GM18909 (cell line): ENCODE measurements around the gene SLX9.

Experiments used
- ATAC-seq: cut with Tn5 transposase; IDR thresholded peaks from one replicate; pipeline ENCODE4 v1.9.1; 2021; ENCODE audit warnings: mild to moderate bottlenecking; ENCODE audit not compliant: unreplicated experiment, poor library complexity

Gene SLX9

DNA sequence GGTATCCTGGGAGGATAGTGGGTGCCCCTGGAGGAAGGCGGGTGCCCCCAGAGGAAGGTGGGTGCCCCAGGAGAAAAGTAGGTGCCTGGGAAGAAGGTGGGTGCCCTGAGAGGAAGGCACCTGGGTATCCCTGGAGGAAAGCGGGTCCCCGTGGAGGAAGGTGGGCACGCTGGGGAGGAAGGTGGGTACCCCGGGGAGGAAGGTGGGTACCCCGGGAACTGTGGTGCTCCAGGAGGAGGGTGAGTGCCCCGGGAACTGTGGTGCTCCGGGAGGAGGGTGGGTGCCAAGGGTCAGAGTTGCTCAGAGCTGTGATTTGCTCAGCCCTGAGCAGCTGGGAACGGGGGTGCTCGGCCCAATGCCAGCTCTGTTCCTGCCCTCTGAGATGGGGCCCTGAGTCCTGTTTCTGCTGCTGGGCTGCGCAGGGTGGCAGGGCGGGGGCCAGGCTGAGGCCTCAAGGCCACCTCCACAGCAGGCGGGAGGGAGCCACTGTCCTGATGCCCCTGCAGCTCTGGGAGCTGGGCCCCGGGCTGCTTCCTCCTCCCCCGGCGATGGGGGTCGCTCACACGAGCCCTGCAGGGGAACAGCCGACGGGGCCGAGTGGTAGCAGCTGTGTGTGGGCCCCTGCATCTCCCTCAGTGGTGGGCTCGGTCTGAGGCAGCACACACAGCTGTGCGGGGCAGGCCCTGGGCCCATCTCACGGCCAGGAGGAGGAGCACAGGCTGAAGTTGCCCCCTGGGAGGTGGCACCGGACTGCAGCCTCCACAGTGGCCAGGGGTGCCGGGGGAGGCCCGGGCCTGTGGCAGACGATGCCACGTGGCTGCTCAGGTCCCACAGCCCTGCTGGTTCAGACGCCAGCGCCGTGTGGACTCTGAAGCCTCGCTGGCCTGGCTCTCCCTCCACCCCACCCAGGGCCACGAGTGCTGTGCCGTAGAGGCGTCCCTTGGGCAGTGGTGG is 57.4 kb downstream of the SLX9 start:
- ATAC-seq = no peak

DNA sequence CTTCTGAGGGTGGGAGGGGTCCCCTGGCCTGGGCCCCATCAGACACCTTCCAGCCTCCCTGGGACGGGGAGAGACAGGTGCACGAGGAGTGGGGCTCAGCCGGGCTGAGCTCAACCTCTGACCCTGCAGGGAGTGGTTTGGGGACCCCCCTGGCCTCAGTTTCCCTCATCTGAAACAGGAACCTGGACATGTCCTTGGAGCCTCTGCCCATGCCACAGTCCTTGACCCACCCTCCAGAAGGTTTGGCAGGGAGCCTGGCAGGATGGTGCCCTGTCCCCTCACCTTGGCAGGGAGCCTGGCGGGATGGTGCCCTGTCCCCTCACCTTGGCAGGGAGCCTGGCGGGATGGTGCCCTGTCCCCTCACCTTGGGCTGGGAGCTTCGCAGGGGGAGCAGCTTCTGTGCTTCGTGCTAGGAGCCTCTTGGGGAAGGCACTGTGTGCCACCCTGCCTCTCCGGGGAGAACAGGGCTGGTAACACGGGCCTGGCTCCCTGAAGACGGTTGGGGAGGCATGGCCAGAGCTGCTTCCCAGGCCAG is 58.3 kb downstream of the SLX9 start:
- no peak for ATAC-seq

DNA sequence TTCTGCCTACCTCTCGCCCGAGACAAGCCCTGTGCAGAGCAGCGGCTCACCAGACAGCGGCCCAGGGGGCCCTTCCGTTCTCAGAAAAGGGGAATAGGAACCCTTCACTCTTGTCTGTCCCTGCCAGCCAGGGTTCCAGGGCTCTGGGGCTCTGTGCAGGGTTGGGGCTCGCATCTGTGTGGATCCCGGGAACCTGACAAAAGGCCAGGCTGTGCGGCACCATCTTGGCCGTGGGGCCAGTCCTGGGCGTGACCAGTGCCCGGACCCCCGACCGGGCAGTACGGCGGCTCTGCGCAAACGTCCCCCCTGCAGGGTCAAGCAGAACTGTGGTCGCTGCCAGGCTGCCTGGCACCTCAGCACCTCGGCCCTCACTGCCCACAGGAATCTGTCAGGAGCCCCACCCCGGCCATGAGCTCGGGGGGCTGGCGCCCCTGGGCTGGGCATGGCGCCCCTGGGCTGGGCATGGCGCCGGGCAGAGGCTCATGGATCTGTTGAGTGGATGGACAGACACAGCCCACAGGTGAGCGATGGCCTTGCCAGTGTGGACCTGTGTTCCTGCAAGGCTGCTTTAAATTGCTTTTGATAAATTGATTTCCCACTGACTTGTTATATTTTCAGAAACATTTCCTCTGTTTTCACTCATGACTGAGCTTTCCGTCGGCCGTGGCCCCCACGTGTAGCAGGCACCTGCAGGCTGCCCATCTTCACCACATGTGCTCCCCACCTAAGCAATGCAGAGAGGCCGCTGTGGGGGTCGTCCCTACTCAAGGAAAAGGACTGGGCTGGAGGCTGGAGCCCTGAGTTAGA is 59.0 kb downstream of the SLX9 start:
- no peak for ATAC-seq

DNA sequence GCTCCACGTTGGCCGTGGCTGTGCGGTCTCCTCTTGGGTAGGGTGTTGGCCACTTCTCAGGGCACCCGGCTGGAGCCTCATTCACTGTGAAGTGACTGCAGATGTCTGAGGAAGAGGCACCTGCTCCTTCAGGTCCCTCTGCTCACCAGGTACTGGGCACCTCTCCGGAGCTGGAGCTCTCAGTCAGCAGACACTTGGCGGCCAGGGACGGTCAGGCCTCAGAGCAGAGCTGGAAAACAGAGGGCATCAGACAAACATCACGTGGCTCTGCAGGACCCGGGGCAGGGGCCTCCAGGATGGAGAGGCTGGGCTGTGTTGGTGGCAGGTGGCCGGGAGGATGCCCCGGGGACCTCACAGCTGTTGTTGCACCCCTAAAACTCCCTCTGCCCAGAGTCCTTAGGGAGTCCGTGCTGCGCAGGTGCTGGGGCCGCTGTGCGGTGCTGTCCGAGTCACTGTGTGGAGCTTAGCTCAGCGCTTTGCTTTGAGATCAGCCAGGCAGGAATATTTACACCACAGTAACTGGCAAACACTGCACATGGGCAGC is 59.7 kb downstream of the SLX9 start:
- ATAC-seq = no peak

DNA sequence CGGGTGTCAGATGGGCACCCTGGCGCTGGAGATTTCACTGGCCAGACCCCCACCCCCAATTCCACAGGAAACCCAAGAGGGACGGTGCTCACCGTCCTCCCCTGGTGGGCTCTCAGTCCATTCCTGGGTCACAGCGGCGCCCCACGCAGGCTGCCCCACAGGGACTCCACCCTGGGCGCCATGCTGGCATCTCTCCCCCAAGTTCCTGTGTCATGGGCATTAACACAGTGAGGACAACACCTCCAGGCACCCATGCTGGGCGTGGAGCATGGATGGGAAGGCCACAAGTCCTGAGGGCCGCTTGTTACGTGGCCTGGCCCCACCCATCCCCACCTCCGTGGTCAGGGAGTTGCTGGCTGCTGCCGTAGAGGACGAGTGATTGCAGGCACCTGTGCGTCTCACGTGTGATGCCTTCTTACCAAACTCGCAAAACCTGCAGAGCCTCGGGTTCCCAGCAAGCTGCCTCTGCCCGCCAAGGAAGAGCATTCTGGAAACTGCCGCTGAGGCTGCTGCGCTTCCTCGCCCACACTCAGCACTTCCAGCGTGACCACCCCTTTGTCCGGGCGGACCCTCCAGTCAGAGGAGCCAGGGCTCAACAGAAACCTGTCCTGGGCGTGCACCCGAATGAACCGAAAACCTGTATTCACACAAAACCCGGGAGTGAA is 60.3 kb downstream of the SLX9 start:
- ATAC-seq = no peak

DNA sequence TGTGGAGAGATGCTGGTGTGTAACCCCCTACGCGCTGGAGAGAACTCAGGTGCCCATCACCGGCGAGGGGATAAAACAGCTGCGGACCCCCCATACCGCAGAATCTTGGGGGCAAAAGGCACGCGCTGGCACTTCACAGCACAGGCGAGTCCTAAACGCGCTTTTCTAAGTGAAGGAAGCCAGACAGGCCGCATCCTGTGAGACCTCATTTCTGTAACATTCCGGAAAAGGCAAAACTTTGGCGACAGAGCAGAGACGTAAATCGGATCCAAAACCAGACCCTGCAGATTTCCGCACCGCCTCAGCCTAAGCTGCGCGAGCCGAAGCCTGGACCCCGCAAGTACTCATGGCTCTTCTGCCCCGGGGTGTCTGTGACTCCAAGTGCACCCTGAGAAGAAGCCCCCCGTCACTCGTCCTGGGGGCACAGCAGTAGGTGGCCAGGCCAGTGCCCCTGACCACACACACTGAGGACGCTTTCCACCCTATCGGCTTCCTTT is 60.9 kb downstream of the SLX9 start:
- no peak for ATAC-seq

DNA sequence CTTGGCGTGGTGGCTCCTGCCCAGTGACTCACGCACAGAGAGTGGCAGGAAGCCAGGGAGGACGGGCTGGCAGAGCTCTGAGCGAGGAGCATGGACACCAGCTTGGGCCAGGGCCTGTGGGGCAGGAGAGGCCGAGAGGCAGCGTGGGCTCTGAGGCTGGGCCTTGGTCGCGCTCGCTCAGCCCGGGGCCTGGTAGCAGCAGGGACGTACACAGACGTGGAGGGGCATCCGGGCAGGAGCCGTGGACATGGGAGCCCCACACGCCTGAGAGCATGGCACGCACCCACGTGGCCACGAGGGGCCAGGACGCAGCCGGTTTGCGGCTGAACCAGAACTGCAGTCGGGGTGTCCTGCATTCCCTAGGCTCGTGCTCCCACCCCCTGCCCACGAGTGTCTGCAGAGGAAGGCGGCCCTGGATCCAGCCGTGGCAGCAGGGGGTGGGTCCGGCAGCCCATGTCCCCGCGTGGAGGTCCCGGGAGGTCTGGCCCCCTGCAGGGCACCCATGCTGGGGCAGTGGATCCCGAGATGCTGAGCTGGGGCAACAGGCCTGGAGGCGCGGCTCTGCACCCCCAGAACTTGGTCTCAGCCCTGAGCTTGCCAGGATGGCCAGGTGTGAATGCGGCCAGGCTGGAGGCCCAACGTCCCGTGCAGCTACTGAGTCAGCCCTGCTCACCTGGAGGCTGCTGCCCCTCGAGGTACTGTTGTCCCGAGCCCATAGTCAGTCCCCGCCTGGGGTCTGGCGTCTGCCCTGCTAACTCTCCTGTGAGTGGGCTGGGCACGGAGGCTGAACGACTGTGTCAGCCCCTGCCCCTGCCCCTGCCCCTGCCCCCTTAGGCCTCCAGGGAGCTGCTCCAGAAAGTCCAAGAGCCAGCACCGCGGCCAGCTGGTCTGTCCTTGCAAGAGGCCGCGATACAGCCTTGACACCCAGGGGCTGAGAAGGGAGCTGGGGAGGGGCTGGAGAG is 61.6 kb downstream of the SLX9 start:
- ATAC-seq = no peak

DNA sequence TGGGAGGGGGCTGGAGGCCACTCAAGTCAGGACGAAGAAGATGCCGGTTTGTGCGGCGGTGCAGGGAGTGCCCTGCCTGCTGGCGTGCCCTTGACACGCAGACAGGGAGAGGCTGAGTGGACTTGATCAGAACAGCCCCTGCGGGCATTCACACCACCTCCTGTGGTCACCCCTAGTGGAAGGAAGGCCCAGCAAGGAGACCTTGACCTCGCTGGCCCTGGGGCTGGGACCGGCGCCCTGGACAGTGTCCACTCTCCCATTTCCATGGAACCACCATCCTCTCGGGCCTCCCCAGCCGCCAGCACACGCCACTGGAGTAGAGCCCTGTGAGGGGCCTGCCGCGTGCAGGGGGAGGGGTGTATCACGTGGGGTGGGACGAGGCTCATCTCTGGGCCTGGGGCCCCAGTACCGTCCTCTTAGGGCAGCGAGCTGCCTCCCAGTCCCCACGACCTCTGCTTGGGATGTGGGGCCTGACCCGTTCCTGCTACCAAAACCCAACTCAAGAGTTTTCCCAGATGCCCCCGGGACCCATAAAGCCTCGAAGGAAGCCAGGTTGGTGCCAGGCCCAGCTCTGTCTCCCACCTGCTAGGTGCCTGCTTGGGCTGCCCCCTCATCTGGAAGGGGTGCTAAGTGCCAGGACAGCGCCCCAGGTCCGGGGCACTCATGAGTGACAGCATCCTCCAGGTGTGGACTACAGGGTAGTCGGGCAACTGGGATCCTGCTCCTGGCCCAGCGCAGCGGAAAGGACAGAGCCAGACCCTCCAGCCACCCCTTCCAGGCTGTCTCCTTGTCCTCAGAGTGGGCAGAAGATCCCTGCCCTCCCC is 62.8 kb downstream of the SLX9 start:
- no peak for ATAC-seq

DNA sequence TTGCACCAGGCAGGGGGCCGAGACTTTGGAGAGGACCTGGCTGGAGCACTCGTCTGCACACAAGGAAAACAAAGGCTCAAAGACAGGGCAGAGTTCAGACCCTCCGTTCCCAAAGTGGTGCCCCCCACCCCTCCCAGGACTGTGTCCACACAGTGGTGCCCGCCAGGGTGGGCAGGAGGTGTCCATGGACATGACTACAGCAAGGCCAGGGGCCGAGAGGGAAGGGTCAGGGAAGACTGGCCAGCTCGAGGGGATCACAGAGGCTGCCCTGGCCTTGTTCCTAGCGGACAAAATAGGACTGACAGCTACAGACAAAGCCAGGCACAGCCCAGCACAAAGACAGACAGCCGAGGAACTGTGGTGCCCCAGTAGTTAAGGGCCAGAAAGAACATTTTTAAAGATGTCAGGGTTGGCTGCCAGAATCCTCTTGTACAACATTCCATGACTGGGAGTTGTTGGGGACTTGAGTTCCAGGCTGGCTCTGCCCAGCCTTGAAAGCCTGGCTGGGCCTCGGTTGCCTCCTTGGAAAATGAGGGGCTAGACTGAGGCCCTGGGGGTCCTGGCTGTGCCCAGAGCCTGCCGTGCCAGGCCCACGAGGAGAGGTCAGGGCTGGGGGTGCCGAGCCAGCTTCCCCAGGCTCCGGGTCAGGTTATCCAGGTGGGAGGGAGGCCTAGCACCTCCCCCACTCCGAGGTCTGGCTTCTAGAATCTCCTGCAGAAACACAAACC is 63.7 kb downstream of the SLX9 start:
- no peak for ATAC-seq

DNA sequence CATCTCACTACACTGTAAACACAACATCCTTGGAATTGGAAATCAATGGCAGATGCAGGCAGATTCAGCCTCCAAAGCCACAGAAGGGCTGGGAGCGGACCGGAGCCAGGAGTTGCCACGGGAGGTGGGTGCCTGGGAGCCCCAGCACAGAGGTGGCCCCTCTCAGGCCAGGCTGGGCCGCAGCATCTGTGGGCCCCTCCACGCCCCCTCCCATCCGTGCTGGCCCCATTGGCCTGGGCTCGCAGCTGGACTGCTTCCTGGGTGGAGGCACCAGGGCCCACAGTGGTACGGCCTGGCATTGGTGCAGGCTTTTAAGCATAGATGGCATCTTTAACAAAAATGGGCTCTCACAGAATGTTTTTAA is 64.2 kb downstream of the SLX9 start:
- ATAC-seq = no peak

DNA sequence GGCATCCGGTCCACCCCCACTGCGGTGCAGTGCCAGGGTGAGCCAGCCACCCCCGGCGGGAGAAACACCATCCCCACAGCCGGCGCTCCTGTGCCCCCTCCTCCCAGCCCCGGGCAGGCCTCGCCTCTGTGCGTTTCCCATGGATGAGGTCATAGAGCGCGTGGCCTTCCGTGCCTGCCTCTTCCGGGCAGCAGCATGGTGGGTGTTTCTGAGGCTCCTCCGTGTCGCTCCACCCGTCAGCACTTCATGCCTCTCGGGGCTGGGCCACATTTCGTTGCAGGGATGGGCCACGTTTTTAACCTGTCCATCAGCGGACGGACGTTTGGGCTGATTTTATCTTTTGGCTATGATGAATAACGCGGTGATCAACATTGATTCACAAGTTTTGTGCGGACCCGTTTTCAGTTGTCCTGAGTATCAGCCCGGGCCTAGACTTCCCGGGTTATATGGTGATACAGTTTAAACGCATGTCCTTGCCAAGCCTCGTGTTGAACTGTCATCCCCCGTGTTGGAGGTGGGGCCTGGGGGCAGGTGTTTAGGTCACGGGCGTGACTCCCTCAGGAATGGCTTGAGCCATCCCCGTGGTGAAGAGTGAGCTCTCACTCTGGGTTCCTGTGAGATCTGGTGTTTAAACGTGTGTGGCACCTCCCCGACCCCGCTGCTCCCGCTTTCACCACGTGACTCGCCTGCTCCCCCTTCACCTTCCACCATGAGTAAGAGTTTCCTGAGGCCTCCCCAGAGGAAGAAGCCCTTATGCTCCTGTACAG is 64.8 kb downstream of the SLX9 start:
- no peak for ATAC-seq

DNA sequence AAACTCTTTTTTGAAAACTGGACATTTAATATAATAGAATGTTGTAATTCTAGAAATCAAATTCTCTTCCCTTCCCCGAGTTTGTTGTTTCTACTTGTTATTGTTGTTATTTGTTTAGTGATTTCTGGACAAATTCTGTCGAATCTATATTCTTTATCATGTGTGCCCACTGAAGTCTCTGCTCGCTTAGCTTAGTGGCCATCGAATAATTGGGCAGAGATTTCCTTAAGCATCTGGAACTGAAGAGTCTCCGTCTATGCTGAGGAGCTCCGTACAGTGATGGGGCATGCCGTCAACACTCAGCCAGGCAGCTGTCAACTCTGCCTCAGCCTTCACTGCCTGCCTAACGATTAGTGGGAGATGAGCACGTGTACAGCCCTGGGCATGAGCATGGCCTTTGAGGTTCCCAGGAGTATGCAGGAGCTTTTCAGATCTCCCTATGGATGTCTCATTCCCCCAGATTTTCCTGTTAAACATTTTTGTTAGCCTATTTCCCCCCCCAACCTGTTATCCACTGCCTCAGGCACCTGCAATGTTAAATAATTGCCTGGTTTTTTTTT is 66.8 kb downstream of the SLX9 start:
- no peak for ATAC-seq

DNA sequence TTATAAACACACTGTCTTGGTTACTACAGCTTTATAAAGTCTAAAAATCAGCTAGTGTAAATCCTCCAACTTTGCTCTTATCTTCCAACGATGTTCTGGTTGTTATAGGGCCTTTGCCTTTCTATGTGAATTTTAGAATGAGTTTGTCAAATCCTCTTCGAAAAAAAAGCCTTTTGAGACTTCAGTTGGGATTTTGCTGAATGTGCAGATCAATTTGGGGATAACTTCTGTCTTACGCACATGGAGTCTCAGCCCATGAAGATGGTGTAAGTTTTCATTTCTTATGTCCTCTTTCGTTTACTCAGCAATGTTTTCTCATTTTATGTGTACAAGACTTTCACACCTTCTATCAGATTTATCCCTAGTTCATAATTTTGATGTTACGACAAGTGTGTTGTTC is 69.8 kb downstream of the SLX9 start:
- ATAC-seq = no peak

DNA sequence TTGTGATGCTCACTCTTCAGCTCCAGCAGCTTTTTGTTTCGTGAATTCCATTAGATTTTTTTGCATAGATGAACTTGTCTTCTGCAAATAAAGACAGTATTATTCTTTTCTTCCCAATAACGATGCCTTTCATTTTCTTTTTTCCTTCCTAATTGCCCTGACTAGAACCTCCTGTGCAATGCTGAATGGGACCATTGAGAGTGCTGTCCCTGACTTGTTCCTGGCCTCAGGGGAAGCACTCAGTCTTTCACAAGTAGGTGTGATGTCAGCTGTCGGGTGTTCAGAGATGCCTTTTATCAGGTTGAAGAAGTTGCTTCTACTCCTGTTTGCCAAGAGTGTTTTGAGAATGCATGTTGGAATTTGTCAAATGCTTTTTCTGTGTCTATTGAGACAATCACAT is 70.3 kb downstream of the SLX9 start:
- no peak for ATAC-seq

DNA sequence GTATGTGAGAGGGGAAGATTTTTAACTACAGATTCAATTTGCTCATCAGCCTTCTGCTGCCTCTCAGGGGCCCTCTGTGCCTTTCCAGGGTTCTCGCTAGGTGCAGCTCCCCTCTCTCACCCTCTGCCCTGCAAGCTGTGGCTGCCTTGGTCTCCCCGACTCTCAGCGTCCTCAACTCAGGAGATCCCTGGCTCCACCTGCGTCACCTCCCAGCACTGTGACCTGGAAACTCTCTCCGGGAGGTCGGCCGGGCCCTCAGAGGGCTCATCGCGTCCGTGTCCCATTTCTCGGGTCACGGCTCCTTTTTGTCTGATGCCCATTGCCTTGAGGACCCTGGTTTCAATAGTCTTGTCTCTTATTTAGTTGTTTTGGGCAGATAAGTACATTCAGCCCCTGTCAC is 71.0 kb downstream of the SLX9 start:
- ATAC-seq = no peak

DNA sequence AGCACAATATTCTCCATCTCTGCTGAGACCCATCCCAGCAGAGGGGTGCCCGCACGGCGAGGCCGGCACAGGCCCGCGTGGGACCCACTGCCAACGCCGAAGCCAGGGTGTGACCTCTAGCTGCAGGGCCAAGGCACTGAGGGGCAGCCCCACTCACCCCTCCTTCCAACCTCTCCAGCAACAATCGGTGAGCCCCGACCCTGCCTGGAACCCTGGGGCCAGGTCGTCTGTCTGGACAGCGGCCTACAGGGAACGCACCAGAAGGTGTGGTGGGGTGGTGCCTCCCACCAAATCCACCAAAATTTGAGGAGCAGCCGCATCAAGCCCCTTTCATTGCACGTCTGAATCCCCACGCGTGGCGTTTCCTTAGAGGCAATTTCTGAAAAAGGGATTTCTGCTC is 71.6 kb downstream of the SLX9 start:
- no peak for ATAC-seq
